NB4 (cell line): ENCODE data around the gene DPF3.
A peak's percentile ranks its signal among the peaks of the same experiment; 100 is the strongest.

Experiments used
- DNase-seq: peaks from one replicate; pipeline ENCODE4 v3.0.0; 2010; ENCODE audit warnings: low read depth
- H3K4me3 ChIP-seq: one replicate; pipeline ENCODE4 v1.5.1; 2011; ENCODE audit warnings: mild to moderate bottlenecking, low read depth, low read length, moderate library complexity
- MYC ChIP-seq: IDR thresholded peaks from 2 replicates; pipeline ENCODE4 v1.6.1; 2011; ENCODE audit warnings: low read depth, low read length
- POLR2A ChIP-seq: IDR thresholded peaks from 2 replicates; pipeline ENCODE4 v1.6.1; 2011; ENCODE audit warnings: mild to moderate bottlenecking; ENCODE audit not compliant: insufficient read length; ENCODE audit errors: extremely low read depth
- TF ChIP-seq, protein P1 (sequence below): IDR thresholded peaks from one replicate; pipeline ENCODE4 v1.5.1; 2012; ENCODE audit warnings: low read depth, low read length
- TF ChIP-seq, protein P2 (sequence below): IDR thresholded peaks from 2 replicates; pipeline ENCODE4 v1.6.1; 2011; ENCODE audit warnings: low read depth, low read length

DPF3 gene

DNA sequence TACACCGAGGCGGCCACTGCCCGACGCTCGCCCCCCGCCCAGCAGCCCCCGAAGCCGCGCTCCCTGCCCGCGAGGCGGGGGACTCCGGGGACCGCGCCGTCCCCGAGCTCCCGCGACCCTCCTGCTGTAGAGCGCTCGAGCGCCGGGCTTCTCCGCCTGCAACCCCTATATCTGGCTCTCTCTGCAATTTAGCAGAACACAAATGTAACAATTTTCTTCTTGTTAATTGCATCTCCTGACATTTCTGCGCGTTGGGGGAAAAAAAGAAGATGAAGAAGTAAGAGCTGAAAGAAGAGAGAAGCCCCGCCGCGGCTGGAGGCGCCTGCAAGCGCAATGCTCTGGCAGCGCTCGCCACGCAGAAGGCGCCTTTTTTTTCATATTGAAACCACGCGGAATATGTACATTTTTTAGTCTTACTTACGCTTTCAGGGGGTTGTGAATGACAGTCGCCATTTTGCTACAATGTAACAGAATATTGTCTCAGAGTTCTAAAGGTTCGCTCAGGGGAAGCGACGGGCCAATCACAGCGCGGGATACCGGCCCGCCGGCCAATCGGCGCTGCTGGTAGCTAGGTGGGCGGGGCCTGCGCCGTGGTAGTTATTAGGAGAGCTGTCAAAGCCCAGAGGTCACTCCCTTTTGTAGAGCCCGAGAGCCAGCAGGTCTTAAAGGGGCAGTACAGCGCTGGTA is at the start of gene DPF3:
Gene DPF3, minus strand, starts transcription at position 466 of the 687 bp plus-strand sequence. Its CDS starts 13 bp downstream, at position 453.
- DNase-seq: peak; percentile 94
- peak within 1 kb of the TSS; percentile 73 for H3K4me3 ChIP-seq
- TF ChIP-seq POLR2A (no peak), MYC (0 out of 2 replicates have a peak, but pooled peaks have one; percentile 3)
- TF ChIP-seq, protein P1, sequence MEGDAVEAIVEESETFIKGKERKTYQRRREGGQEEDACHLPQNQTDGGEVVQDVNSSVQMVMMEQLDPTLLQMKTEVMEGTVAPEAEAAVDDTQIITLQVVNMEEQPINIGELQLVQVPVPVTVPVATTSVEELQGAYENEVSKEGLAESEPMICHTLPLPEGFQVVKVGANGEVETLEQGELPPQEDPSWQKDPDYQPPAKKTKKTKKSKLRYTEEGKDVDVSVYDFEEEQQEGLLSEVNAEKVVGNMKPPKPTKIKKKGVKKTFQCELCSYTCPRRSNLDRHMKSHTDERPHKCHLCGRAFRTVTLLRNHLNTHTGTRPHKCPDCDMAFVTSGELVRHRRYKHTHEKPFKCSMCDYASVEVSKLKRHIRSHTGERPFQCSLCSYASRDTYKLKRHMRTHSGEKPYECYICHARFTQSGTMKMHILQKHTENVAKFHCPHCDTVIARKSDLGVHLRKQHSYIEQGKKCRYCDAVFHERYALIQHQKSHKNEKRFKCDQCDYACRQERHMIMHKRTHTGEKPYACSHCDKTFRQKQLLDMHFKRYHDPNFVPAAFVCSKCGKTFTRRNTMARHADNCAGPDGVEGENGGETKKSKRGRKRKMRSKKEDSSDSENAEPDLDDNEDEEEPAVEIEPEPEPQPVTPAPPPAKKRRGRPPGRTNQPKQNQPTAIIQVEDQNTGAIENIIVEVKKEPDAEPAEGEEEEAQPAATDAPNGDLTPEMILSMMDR: no peak
- TF ChIP-seq, protein P2, sequence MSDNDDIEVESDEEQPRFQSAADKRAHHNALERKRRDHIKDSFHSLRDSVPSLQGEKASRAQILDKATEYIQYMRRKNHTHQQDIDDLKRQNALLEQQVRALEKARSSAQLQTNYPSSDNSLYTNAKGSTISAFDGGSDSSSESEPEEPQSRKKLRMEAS: no peak

DNA sequence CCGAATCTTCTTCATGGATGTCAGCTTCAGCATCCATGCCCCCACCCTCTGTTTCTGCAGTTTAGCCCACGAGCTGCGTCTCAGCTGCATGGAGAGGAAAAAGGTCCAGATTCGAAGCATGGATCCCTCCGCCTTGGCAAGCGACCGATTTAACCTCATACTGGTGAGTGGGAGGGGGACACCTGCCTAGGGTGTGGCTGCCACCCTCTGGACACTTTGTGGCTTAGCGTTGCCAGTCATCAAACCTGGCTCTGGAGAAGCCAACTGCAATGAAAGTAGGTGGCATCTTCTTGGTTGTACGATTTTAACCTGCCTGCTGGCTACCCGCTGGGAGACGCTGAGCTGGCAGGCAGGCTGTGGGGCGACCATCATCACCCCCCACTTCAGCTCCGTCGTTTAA is 49.0 kb upstream of the DPF3 start:
- no peak for TF ChIP-seq POLR2A
- TF ChIP-seq, protein P1: no peak

DNA sequence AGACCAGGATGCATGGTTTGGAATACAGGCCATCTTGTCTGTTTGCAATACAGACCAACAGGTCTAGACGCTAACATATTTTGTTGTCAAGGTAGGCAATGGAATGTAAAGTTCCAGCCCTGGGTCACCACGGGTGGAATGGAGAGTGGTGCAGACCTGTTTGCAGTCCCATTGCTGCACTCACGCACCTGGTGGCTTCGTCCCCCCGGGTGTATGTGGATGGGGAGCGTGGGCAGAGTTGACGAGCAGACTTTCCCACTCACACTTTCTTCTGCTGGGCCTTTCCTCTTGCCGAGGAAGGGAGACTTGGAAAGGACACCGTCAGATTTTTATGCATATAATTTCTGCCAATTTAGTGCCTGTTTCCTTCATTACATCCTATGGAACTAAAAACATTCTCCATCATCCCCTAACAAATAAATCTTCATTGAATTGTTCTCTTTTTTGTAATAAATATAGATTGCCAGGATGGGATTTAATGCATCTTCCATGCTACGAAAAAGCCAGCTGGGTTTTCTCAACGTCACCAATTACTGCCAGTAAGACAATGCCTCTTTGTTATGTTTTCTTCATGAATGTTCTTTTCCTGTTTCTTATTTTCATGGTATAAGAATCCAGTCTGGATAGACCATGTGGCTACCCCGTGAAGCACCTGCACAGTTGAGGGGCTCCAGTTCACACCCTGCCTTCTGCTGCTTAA is 47.5 kb upstream of the DPF3 start:
- TF ChIP-seq, protein P2: no peak
- TF ChIP-seq, protein P1: no peak
- TF ChIP-seq MYC (no peak), POLR2A (no peak)
- H3K4me3 ChIP-seq: no peak overlapping the region
- DNase-seq: no peak

More for the DNA sequence above, 49.0 kb upstream of the DPF3 start:
- no peak overlapping the region for H3K4me3 ChIP-seq
- no peak for DNase-seq

DNA sequence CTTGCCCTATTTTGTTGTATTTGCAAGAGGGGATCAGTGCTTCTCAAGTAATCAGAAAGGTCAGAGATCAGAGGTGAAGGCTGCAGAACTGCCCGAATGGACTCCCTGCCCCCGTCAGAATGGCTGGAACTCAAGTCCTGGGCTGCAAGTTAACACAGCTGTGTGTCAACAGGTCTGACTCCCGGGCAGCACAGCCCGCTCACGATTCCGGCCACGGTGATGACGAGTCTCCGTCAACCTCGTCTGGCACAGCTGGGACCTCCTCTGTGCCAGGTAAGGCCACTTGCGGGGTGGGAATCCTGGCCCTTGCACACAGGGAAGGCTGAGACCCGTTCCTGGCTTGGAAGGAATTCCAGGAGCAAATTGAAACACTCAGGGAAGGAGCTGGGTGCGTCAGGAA is 45.7 kb upstream of the DPF3 start:
- TF ChIP-seq MYC (no peak), POLR2A (no peak)
- TF ChIP-seq, protein P1: no peak
- TF ChIP-seq, protein P2: no peak
- DNase-seq: no peak
- no peak overlapping the region for H3K4me3 ChIP-seq

GRCh38 chr14:72932893-72933292 is 39.0 kb upstream of the DPF3 start:
- DNase-seq: no peak
- no peak overlapping the region for H3K4me3 ChIP-seq
- TF ChIP-seq, protein P2: no peak
- TF ChIP-seq, protein P1: no peak
- TF ChIP-seq POLR2A (no peak), MYC (no peak)
